Liver (tissue), 9 donors: ENCODE results near the gene DMWD. TPM values are rescaled to one million over a fixed set of nuclear protein-coding genes. Genes with fewer than 3 reads are reported as not detected.

ENCODE experiments used
- DNase-seq: peaks from one replicate; pipeline ENCODE4 v3.0.0-alpha.2; 2017; ENCODE audit warnings: low spot score
- H3K27ac ChIP-seq, 2 donors: one replicate each; pipeline ENCODE4 v1.7.0; 2013; ENCODE audit warnings: inconsistent platforms in 2 of 2, low read length in 2 of 2, control low read depth in 1 of 2, low read depth in 1 of 2, mild to moderate bottlenecking in 1 of 2
- H3K27me3 ChIP-seq, 4 donors: one replicate each; pipeline versions ENCODE4 v1.6.1 to v1.7.0; 2013; ENCODE audit warnings: low read length in 3 of 4, inconsistent platforms in 1 of 4, mild to moderate bottlenecking in 1 of 4, moderate library complexity in 1 of 4; ENCODE audit not compliant: control insufficient read depth in 4 of 4, insufficient read depth in 4 of 4
- H3K36me3 ChIP-seq, 4 donors: one replicate each; pipeline versions ENCODE4 v1.6.1 to v1.7.0; 2013; ENCODE audit warnings: low read length in 3 of 4, mild to moderate bottlenecking in 3 of 4, low read depth in 1 of 4, moderate library complexity in 1 of 4; ENCODE audit not compliant: control insufficient read depth in 4 of 4, insufficient read depth in 3 of 4
- H3K4me1 ChIP-seq, 4 donors: one replicate each; pipeline versions ENCODE4 v1.6.1 to v1.7.0; 2013; ENCODE audit warnings: low read length in 3 of 4, mild to moderate bottlenecking in 3 of 4, moderate library complexity in 1 of 4; ENCODE audit not compliant: control insufficient read depth in 4 of 4, insufficient read depth in 4 of 4
- H3K4me3 ChIP-seq, 3 donors: one replicate each; pipeline versions ENCODE4 v1.6.1 to v1.7.0; 2013; ENCODE audit warnings: low read length in 3 of 3, control low read depth in 1 of 3, low read depth in 1 of 3, mild to moderate bottlenecking in 1 of 3
- H3K9ac ChIP-seq, 2 donors: one replicate each; pipeline ENCODE4 v1.7.0; 2013; ENCODE audit warnings: low read length in 2 of 2, mild to moderate bottlenecking in 2 of 2, moderate library complexity in 2 of 2, control low read depth in 1 of 2, low read depth in 1 of 2
- H3K9me3 ChIP-seq, 4 donors: one replicate each; pipeline versions ENCODE4 v1.6.1 to v1.7.0; 2013; ENCODE audit warnings: low read length in 3 of 4; ENCODE audit not compliant: control insufficient read depth in 4 of 4
- EGR1 ChIP-seq, 2 donors: IDR thresholded peaks; 2 replicates each; pipeline ENCODE4 v1.6.1; 2016 to 2018; ENCODE audit warnings: antibody characterized with exemption in 2 of 2, low read depth in 2 of 2
- FOXA1 ChIP-seq: IDR thresholded peaks from 2 replicates; pipeline ENCODE4 v1.6.1; 2016; ENCODE audit warnings: antibody characterized with exemption
- FOXA2 ChIP-seq: IDR thresholded peaks from 2 replicates; pipeline ENCODE4 v1.6.1; 2016; ENCODE audit warnings: antibody characterized with exemption
- GABPA ChIP-seq, 2 donors: IDR thresholded peaks in 1 of 2; conservative IDR thresholded peaks in 1 of 2; 2 replicates each; pipeline ENCODE4 v1.6.1; 2016; ENCODE audit warnings: antibody characterized with exemption in 2 of 2, mild to moderate bottlenecking in 1 of 2, moderate library complexity in 1 of 2
- HNF4A ChIP-seq, 2 donors: conservative IDR thresholded peaks; 2 replicates each; pipeline ENCODE4 v1.6.1; 2016; ENCODE audit warnings: antibody characterized with exemption in 2 of 2, mild to moderate bottlenecking in 2 of 2
- HNF4G ChIP-seq: IDR thresholded peaks from 2 replicates; pipeline ENCODE4 v1.6.1; 2016; ENCODE audit warnings: antibody characterized with exemption
- JUND ChIP-seq, 2 donors: IDR thresholded peaks; 2 replicates each; pipeline ENCODE4 v1.6.1; 2016; ENCODE audit warnings: antibody characterized with exemption in 2 of 2
- NR2F2 ChIP-seq: IDR thresholded peaks from 2 replicates; pipeline ENCODE4 v1.6.1; 2016; ENCODE audit warnings: antibody characterized with exemption
- RAD21 ChIP-seq, 2 donors: IDR thresholded peaks; 2 replicates each; pipeline ENCODE4 v1.6.1; 2016; ENCODE audit warnings: antibody characterized with exemption in 2 of 2, mild to moderate bottlenecking in 2 of 2
- RXRA ChIP-seq, 2 donors: IDR thresholded peaks; 2 replicates each; pipeline ENCODE4 v1.6.1; 2017 to 2018; ENCODE audit warnings: antibody characterized with exemption in 2 of 2, mild to moderate bottlenecking in 1 of 2
- SP1 ChIP-seq: IDR thresholded peaks from 2 replicates; pipeline ENCODE4 v1.6.1; 2018; ENCODE audit warnings: antibody characterized with exemption, mild to moderate bottlenecking
- TAF1 ChIP-seq: conservative IDR thresholded peaks from 2 replicates; pipeline ENCODE4 v1.6.1; 2016; ENCODE audit warnings: antibody characterized with exemption, mild to moderate bottlenecking
- WGBS: extraction: QIAGEN DNeasy Blood & Tissue Kit; methylation state at CpG from one replicate; pipeline ENCODE4 v1.1.7; 2013; 5-methylcytosine and 5-hydroxymethylcytosine counted together
- polyA plus RNA-seq, 2 donors: library from polyadenylated mRNA; stranded (reverse) in 1 of 2; unstranded in 1 of 2; fragments of 200-250 nt in 1 of 2; fragments of >200 nt in 1 of 2; fragmentation: Nextera tagmentation in 1 of 2; extraction: Ambion mirVana in 1 of 2; gene quantifications; one replicate each; pipeline versions ENCODE4 v1.2.1 to v1.2.3, GENCODE V29; 2013 to 2015
- total RNA-seq, 2 donors: library from RNA; depleted of rRNA; stranded (reverse); fragments of >200 nt; gene quantifications; one replicate each; pipeline ENCODE4 v1.2.3, GENCODE V29; 2014
- TF ChIP-seq, protein P1 (sequence below): fragments of 150-350 bp; IDR thresholded peaks from 2 replicates; pipeline ENCODE4 v1.5.1; 2017; ENCODE audit warnings: improper control_type of control experiment, low read depth, low read length; ENCODE audit not compliant: missing input control
- TF ChIP-seq, protein P2 (sequence below): IDR thresholded peaks from 2 replicates; pipeline ENCODE4 v1.6.1; 2016; ENCODE audit warnings: antibody characterized with exemption
- TF ChIP-seq, protein P3 (sequence below): IDR thresholded peaks from 2 replicates; pipeline ENCODE4 v1.6.1; 2016; ENCODE audit warnings: antibody characterized with exemption, mild to moderate bottlenecking
- TF ChIP-seq, protein P4 (sequence below): IDR thresholded peaks from 2 replicates; pipeline ENCODE4 v1.6.1; 2016; ENCODE audit warnings: antibody characterized with exemption
- donor health status: healthy.
- donor health status: healthy.
- donor health status: healthy.
- donor health status: healthy.
- donor health status: healthy.

Gene DMWD
- total and polyA plus RNA-seq, 4 donors = 3.7 to 14.6 (median 8.9) TPM

DNA sequence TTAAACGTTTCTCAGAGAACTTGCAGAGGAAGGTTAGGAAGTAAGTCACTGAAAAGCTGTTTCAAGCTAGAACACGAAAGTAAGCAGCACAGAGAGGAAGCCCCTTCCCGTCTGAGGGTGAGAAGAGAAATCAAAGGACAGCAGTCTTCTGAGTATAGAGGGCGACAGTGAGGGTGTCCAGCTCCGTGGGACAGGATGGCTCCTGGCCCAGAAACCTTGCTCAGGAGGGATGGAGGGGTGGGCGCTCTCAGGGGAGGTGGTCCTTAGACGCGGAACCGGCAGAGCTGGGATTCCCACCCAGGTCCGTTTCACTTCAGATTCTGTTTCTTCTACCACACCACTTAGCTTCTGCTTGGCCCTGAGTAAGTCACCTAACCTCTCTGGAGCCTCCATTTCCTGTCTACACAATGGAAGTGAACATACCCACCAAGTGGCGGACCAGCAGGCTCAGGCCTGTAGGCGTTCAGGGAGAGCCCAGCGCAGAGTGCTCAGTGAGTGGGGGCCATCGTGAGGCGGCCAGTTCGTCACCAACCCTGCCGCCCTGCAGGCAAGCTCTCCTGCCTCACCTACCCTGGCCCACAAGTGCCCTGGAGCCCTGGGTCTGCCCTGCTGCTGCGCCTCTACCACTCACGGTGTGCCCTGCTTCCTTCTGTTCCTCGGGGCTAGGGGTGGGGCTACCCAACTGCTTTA lies 27.9 kb upstream of the DMWD start:
- Histone ChIP-seq H3K27me3 (no peaks in the 10 kb centered on the region), H3K27ac (no peak overlapping the region), H3K9ac (no peak overlapping the region), H3K9me3 (no peaks in the 10 kb centered on the region), H3K4me3 (no peak overlapping the region), H3K36me3 (peaks cover 21 to 56% (median 24%) of the 10 kb centered on the region in 4 donors), H3K4me1 (peaks cover 0 to 7% (median 0%) of the 10 kb centered on the region in 4 donors)
- TF ChIP-seq, protein P1, sequence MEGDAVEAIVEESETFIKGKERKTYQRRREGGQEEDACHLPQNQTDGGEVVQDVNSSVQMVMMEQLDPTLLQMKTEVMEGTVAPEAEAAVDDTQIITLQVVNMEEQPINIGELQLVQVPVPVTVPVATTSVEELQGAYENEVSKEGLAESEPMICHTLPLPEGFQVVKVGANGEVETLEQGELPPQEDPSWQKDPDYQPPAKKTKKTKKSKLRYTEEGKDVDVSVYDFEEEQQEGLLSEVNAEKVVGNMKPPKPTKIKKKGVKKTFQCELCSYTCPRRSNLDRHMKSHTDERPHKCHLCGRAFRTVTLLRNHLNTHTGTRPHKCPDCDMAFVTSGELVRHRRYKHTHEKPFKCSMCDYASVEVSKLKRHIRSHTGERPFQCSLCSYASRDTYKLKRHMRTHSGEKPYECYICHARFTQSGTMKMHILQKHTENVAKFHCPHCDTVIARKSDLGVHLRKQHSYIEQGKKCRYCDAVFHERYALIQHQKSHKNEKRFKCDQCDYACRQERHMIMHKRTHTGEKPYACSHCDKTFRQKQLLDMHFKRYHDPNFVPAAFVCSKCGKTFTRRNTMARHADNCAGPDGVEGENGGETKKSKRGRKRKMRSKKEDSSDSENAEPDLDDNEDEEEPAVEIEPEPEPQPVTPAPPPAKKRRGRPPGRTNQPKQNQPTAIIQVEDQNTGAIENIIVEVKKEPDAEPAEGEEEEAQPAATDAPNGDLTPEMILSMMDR = no peak
- TF ChIP-seq TAF1 (no peak), RAD21 (IDR thresholded peaks at IDR 0.05) (no peak), NR2F2 (no peak), GABPA (IDR thresholded peaks at IDR 0.05 in 1 of 2, conservative IDR thresholded peaks at IDR 0.05 in 1 of 2) (no peak), EGR1 (IDR thresholded peaks at IDR 0.05; ENCODE audit: low read depth in 2 of 2) (no peak), HNF4G (no peak), HNF4A (conservative IDR thresholded peaks at IDR 0.05) (no peak), FOXA1 (no peak), RXRA (IDR thresholded peaks at IDR 0.05) (no peak), FOXA2 (no peak), SP1 (no peak)
- TF ChIP-seq, protein P2, sequence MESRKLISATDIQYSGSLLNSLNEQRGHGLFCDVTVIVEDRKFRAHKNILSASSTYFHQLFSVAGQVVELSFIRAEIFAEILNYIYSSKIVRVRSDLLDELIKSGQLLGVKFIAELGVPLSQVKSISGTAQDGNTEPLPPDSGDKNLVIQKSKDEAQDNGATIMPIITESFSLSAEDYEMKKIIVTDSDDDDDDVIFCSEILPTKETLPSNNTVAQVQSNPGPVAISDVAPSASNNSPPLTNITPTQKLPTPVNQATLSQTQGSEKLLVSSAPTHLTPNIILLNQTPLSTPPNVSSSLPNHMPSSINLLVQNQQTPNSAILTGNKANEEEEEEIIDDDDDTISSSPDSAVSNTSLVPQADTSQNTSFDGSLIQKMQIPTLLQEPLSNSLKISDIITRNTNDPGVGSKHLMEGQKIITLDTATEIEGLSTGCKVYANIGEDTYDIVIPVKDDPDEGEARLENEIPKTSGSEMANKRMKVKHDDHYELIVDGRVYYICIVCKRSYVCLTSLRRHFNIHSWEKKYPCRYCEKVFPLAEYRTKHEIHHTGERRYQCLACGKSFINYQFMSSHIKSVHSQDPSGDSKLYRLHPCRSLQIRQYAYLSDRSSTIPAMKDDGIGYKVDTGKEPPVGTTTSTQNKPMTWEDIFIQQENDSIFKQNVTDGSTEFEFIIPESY = no peak
- TF ChIP-seq, protein P3, sequence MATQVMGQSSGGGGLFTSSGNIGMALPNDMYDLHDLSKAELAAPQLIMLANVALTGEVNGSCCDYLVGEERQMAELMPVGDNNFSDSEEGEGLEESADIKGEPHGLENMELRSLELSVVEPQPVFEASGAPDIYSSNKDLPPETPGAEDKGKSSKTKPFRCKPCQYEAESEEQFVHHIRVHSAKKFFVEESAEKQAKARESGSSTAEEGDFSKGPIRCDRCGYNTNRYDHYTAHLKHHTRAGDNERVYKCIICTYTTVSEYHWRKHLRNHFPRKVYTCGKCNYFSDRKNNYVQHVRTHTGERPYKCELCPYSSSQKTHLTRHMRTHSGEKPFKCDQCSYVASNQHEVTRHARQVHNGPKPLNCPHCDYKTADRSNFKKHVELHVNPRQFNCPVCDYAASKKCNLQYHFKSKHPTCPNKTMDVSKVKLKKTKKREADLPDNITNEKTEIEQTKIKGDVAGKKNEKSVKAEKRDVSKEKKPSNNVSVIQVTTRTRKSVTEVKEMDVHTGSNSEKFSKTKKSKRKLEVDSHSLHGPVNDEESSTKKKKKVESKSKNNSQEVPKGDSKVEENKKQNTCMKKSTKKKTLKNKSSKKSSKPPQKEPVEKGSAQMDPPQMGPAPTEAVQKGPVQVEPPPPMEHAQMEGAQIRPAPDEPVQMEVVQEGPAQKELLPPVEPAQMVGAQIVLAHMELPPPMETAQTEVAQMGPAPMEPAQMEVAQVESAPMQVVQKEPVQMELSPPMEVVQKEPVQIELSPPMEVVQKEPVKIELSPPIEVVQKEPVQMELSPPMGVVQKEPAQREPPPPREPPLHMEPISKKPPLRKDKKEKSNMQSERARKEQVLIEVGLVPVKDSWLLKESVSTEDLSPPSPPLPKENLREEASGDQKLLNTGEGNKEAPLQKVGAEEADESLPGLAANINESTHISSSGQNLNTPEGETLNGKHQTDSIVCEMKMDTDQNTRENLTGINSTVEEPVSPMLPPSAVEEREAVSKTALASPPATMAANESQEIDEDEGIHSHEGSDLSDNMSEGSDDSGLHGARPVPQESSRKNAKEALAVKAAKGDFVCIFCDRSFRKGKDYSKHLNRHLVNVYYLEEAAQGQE = no peak
- TF ChIP-seq, protein P4, sequence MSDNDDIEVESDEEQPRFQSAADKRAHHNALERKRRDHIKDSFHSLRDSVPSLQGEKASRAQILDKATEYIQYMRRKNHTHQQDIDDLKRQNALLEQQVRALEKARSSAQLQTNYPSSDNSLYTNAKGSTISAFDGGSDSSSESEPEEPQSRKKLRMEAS = no peak
- 83% methylated on average over 20 of the region's 20 CpGs for WGBS
- DNase-seq = no peak

DNA sequence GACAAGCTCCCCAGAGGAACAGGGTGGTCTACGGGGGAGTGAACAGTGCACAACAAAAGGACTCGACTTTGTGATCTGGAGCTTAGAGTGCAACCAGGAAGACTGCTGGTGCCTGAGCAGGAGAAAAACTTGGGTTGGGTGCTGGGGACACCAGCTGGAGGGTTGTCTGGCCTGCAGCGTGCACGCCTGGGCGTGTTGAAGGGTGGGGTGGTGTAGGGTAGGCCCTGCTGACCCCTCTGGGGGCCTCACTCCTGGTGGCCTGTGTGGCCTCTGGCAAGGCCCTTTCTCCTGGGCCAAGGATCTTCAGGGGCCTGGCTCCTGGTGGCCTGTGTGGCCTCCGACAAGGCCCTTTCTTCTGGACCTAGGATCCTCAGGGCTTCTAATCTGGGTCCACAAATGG lies 27.1 kb upstream of the DMWD start:
- H3K9ac ChIP-seq = no peak overlapping the region
- no peak for DNase-seq
- H3K27ac ChIP-seq = no peak overlapping the region
- no peaks in the 10 kb centered on the region for H3K27me3 ChIP-seq
- peaks cover 0 to 7% (median 0%) of the 10 kb centered on the region in 4 donors for H3K4me1 ChIP-seq
- 94% methylated on average over 6 of the region's 6 CpGs for WGBS
- no peak overlapping the region for H3K4me3 ChIP-seq
- H3K9me3 ChIP-seq = no peaks in the 10 kb centered on the region
- no peak for TF ChIP-seq FOXA2
- TF ChIP-seq HNF4G = no peak
- no peak for TF ChIP-seq FOXA1
- no peak for TF ChIP-seq JUND (IDR thresholded peaks at IDR 0.05)
- H3K36me3 ChIP-seq = peaks cover 14 to 50% (median 20%) of the 10 kb centered on the region in 4 donors
